ENCODE data around the gene DOK4.

DNA sequence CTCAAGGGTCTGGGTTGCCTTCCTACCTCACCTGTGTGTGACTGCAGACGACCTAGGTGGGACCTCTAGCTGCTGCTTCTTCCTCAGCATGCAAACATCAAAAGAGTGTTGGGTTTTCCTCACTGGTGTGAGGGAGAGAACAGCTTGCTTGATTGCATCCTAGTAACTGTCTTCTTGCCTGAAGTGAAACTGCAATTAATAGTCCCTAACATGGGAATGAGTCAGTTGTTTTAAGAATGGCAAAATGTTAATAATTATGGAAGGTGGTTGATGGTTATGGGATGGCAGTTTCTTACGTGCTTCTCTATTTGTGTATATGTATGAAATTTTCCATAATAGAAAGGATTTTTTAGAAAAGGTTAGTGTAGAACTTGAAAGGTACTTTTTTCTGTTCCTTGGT is 17.9 kb downstream of the DOK4 start:
- TF ChIP-seq, protein P1, sequence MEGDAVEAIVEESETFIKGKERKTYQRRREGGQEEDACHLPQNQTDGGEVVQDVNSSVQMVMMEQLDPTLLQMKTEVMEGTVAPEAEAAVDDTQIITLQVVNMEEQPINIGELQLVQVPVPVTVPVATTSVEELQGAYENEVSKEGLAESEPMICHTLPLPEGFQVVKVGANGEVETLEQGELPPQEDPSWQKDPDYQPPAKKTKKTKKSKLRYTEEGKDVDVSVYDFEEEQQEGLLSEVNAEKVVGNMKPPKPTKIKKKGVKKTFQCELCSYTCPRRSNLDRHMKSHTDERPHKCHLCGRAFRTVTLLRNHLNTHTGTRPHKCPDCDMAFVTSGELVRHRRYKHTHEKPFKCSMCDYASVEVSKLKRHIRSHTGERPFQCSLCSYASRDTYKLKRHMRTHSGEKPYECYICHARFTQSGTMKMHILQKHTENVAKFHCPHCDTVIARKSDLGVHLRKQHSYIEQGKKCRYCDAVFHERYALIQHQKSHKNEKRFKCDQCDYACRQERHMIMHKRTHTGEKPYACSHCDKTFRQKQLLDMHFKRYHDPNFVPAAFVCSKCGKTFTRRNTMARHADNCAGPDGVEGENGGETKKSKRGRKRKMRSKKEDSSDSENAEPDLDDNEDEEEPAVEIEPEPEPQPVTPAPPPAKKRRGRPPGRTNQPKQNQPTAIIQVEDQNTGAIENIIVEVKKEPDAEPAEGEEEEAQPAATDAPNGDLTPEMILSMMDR (IDR thresholded peaks at IDR 0.05) = no peak
- TF ChIP-seq POLR2AphosphoS5 (IDR thresholded peaks at IDR 0.05) (no peak), EP300 (IDR thresholded peaks at IDR 0.05) (no peak), POLR2A (IDR thresholded peaks at IDR 0.05) (no peak)
